GM12873 (cell line): Measurements from ENCODE around the gene ASB15.

Experiments
- TF ChIP-seq, protein P1 (sequence below): IDR thresholded peaks from 2 replicates; pipeline ENCODE4 v1.5.1; 2012; ENCODE audit warnings: low read depth, mild to moderate bottlenecking, moderate library complexity, low read length, control low read depth; ENCODE audit not compliant: insufficient read depth; ENCODE audit errors: missing control alignments

Gene ASB15

GRCh38 chr7:123658023-123658422 lies 56.4 kb downstream of the ASB15 start:
- TF ChIP-seq, protein P1, sequence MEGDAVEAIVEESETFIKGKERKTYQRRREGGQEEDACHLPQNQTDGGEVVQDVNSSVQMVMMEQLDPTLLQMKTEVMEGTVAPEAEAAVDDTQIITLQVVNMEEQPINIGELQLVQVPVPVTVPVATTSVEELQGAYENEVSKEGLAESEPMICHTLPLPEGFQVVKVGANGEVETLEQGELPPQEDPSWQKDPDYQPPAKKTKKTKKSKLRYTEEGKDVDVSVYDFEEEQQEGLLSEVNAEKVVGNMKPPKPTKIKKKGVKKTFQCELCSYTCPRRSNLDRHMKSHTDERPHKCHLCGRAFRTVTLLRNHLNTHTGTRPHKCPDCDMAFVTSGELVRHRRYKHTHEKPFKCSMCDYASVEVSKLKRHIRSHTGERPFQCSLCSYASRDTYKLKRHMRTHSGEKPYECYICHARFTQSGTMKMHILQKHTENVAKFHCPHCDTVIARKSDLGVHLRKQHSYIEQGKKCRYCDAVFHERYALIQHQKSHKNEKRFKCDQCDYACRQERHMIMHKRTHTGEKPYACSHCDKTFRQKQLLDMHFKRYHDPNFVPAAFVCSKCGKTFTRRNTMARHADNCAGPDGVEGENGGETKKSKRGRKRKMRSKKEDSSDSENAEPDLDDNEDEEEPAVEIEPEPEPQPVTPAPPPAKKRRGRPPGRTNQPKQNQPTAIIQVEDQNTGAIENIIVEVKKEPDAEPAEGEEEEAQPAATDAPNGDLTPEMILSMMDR: no peak

GRCh38 chr7:123660514-123661354 lies 59.1 kb downstream of the ASB15 start:
- TF ChIP-seq, protein P1: no peak

GRCh38 chr7:123661765-123662164 lies 60.1 kb downstream of the ASB15 start:
- TF ChIP-seq, protein P1: no peak

DNA sequence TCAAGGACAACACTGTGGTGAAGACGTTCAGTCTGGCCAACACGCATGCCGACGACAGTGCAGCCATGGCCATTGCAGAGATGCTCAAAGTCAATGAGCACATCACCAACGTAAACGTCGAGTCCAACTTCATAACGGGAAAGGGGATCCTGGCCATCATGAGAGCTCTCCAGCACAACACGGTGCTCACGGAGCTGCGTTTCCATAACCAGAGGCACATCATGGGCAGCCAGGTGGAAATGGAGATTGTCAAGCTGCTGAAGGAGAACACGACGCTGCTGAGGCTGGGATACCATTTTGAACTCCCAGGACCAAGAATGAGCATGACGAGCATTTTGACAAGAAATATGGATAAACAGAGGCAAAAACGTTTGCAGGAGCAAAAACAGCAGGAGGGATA lies 60.7 kb downstream of the ASB15 start:
- TF ChIP-seq, protein P1: no peak

- TF ChIP-seq, protein P1: no peak
These were observed 61.1 kb downstream of the ASB15 start for GRCh38 chr7:123662755-123663154.

GRCh38 chr7:123663200-123663599 lies 61.6 kb downstream of the ASB15 start:
- TF ChIP-seq, protein P1: no peak

DNA sequence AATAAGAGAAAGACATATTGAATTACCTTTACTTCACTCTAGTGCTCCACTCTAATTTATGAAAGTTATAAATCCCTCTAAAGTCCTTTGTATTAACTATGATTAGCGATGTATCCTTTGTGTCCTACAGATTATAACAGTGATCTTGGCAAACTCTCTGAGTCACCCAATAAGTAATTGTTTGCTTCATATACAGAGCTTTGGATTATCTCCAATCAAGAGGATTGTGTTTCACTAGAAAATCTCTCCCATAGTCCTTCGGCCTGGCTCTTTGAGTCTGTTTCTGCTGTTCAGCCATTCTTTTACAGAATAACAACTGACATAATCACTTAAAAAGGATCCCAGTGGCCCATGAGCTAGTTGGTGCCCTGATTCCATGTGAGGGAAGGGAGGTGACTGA lies 63.5 kb downstream of the ASB15 start:
- TF ChIP-seq, protein P1: no peak
